HepG2 (cell line): ENCODE measurements around the gene CDHR5. TPM values are rescaled to one million over a fixed set of nuclear protein-coding genes. Genes with fewer than 3 reads are reported as not detected.

Source experiments
- HDAC1 ChIP-seq: sonication (generic); formaldehyde crosslinking; IDR thresholded peaks from 2 replicates; pipeline ENCODE4 v1.5.1; 2020; ENCODE audit warnings: mild to moderate bottlenecking, missing genetic modification reagents
- MAF1 ChIP-seq: sonication (generic); formaldehyde crosslinking; IDR thresholded peaks from 2 replicates; pipeline ENCODE4 v1.5.0; 2020; ENCODE audit warnings: missing genetic modification reagents, borderline replicate concordance
- NFRKB ChIP-seq: fragments of 450-650 bp; IDR thresholded peaks from 2 replicates; pipeline ENCODE4 v1.6.1; 2017
- PAF1 ChIP-seq: IDR thresholded peaks from 2 replicates; pipeline ENCODE4 v1.6.1; 2016; ENCODE audit warnings: missing genetic modification reagents, missing compliant biosample characterization
- RARA ChIP-seq: IDR thresholded peaks from 2 replicates; pipeline ENCODE4 v1.6.1; 2016; ENCODE audit warnings: missing genetic modification reagents, missing compliant biosample characterization
- SIN3A ChIP-seq: IDR thresholded peaks from 2 replicates; pipeline ENCODE4 v1.6.1; 2011; ENCODE audit warnings: low read depth, mild to moderate bottlenecking, control low read depth, low read length, borderline replicate concordance
- SMARCC2 ChIP-seq: fragments of 450-650 bp; IDR thresholded peaks from 2 replicates; pipeline ENCODE4 v1.6.1; 2017; ENCODE audit warnings: antibody characterized with exemption, mild to moderate bottlenecking
- SRF ChIP-seq: IDR thresholded peaks from 2 replicates; pipeline ENCODE4 v1.6.1; 2011; ENCODE audit warnings: mild to moderate bottlenecking, low read depth, low read length, moderate library complexity
- ZFY ChIP-seq: sonication (generic); formaldehyde crosslinking; IDR thresholded peaks from 2 replicates; pipeline ENCODE4 v1.4.0; 2020; ENCODE audit warnings: missing genetic modification reagents
- ZIK1 ChIP-seq: sonication (generic); formaldehyde crosslinking; IDR thresholded peaks from 2 replicates; pipeline ENCODE4 v1.5.0; 2020; ENCODE audit warnings: mild to moderate bottlenecking, low read depth, missing genetic modification reagents, borderline replicate concordance
- ZKSCAN1 ChIP-seq: fragments of 150-350 bp; IDR thresholded peaks from 2 replicates; pipeline ENCODE4 v1.6.1; 2014; ENCODE audit warnings: low read length
- ZNF138 ChIP-seq: sonication (generic); formaldehyde crosslinking; IDR thresholded peaks from 2 replicates; pipeline ENCODE4 v1.5.0; 2020; ENCODE audit warnings: mild to moderate bottlenecking, low read depth, missing genetic modification reagents
- ZNF33B ChIP-seq: sonication (generic); formaldehyde crosslinking; IDR thresholded peaks from 2 replicates; pipeline ENCODE4 v1.5.1; 2020; ENCODE audit warnings: mild to moderate bottlenecking, missing genetic modification reagents
- ZNF629 ChIP-seq: sonication (generic); formaldehyde crosslinking; conservative IDR thresholded peaks from 2 replicates; pipeline ENCODE4 v1.5.0; 2020; ENCODE audit warnings: missing genetic modification reagents
- ZNF776 ChIP-seq: sonication (generic); formaldehyde crosslinking; IDR thresholded peaks from 2 replicates; pipeline ENCODE4 v1.4.0; 2020; ENCODE audit warnings: mild to moderate bottlenecking, missing genetic modification reagents
- polyA plus RNA-seq, 8 experiments: library from polyadenylated mRNA; depleted of rRNA in 3 of 8; stranded (reverse) in 7 of 8; unstranded in 1 of 8; fragments of >200 nt; fragmentation: Illumina TruSeq in 4 of 8; extraction: Trizol in 4 of 8; gene quantifications; 2 replicates each; pipeline versions ENCODE4 v1.2.1 to v1.2.3, GENCODE V29; 2011 to 2016; ENCODE audit warnings: low read depth in 4 of 8, missing spikeins in 1 of 8, mixed read lengths in 1 of 8; ENCODE audit not compliant: insufficient read depth in 1 of 8
- total RNA-seq, 5 experiments: library from RNA; depleted of rRNA; stranded (reverse); fragments of >200 nt; fragmentation: Illumina TruSeq; extraction: Trizol; gene quantifications; 2 replicates each; pipeline ENCODE4 v1.2.3, GENCODE V29; 2016; ENCODE audit warnings: low read depth in 1 of 5
- TF ChIP-seq, protein P1 (sequence below): sonication (generic); formaldehyde crosslinking; IDR thresholded peaks from 2 replicates; pipeline ENCODE4 v1.4.0; 2020; ENCODE audit warnings: mild to moderate bottlenecking, missing genetic modification reagents, borderline replicate concordance
- TF ChIP-seq, protein P2 (sequence below): sonication (generic); formaldehyde crosslinking; IDR thresholded peaks from 2 replicates; pipeline ENCODE4 v1.5.1; 2020; ENCODE audit warnings: mild to moderate bottlenecking, missing genetic modification reagents, borderline replicate concordance
- TF ChIP-seq, protein P3 (sequence below): sonication (generic); formaldehyde crosslinking; IDR thresholded peaks from 2 replicates; pipeline ENCODE4 v1.8.1; 2023; ENCODE audit warnings: mild to moderate bottlenecking, moderate library complexity, missing genetic modification reagents
- TF ChIP-seq, protein P4 (sequence below): sonication (generic); formaldehyde crosslinking; IDR thresholded peaks from 2 replicates; pipeline ENCODE4 v1.8.0; 2022; ENCODE audit warnings: mild to moderate bottlenecking, missing genetic modification reagents, borderline replicate concordance
- TF ChIP-seq, protein P5 (sequence below): sonication (generic); formaldehyde crosslinking; IDR thresholded peaks from 2 replicates; pipeline ENCODE4 v1.8.0; 2022; ENCODE audit warnings: low read depth, missing genetic modification reagents

CDHR5 gene
- total and polyA plus RNA-seq, 2 of the 13 experiments (the other 11 are each of a cell fraction or from before 2014, with no cell fraction given) = 0.46 to 0.71 TPM

DNA sequence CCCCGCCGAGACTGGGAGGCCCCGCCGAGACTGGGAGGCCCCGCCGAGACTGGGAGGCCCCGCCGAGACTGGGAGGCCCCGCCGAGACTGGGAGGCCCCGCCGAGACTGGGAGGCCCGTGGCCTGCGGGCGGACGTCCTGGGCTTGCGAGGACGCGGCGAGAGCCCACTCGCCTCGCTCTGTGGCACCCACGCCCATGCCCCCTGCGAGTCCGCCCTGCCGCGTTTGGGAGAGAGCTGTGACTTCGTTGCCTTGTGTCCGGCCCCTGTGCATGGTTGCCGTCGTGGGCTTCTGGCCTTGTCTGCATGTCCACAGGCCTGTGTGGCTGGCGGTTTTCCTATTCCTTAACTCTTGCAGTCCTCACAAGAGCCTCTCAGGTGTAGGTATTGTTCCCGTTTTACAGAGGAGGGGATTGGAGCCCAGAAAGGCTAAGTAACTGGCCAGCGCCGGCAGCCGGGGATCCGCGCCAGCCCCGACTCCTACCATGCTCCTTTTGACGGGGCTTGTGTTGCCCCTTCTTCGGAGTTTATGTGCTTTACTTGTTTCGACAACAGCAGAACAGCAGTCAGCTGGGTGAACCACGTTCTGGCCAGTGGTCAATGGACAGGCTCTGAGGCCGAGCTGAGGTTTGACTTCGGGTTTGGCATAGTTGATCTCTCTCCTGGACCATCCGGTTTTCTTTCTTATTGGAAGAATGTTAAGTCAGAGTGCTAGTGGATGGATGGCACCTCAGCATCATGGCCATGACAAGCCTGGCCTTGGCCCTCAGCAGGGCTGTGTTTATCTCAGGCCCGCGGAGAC, 47.7 kb downstream of the CDHR5 start (continued):
- no peak for TF ChIP-seq SMARCC2
- TF ChIP-seq, protein P1, sequence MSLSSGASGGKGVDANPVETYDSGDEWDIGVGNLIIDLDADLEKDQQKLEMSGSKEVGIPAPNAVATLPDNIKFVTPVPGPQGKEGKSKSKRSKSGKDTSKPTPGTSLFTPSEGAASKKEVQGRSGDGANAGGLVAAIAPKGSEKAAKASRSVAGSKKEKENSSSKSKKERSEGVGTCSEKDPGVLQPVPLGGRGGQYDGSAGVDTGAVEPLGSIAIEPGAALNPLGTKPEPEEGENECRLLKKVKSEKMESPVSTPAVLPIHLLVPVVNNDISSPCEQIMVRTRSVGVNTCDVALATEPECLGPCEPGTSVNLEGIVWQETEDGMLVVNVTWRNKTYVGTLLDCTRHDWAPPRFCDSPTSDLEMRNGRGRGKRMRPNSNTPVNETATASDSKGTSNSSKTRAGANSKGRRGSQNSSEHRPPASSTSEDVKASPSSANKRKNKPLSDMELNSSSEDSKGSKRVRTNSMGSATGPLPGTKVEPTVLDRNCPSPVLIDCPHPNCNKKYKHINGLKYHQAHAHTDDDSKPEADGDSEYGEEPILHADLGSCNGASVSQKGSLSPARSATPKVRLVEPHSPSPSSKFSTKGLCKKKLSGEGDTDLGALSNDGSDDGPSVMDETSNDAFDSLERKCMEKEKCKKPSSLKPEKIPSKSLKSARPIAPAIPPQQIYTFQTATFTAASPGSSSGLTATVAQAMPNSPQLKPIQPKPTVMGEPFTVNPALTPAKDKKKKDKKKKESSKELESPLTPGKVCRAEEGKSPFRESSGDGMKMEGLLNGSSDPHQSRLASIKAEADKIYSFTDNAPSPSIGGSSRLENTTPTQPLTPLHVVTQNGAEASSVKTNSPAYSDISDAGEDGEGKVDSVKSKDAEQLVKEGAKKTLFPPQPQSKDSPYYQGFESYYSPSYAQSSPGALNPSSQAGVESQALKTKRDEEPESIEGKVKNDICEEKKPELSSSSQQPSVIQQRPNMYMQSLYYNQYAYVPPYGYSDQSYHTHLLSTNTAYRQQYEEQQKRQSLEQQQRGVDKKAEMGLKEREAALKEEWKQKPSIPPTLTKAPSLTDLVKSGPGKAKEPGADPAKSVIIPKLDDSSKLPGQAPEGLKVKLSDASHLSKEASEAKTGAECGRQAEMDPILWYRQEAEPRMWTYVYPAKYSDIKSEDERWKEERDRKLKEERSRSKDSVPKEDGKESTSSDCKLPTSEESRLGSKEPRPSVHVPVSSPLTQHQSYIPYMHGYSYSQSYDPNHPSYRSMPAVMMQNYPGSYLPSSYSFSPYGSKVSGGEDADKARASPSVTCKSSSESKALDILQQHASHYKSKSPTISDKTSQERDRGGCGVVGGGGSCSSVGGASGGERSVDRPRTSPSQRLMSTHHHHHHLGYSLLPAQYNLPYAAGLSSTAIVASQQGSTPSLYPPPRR (CRISPR knock-in tag) = no peak
- no peak for TF ChIP-seq ZNF629 (CRISPR knock-in tag)
- no peak for TF ChIP-seq ZKSCAN1
- no peak for TF ChIP-seq ZNF138 (CRISPR knock-in tag)
- no peak for TF ChIP-seq PAF1
- TF ChIP-seq, protein P2, sequence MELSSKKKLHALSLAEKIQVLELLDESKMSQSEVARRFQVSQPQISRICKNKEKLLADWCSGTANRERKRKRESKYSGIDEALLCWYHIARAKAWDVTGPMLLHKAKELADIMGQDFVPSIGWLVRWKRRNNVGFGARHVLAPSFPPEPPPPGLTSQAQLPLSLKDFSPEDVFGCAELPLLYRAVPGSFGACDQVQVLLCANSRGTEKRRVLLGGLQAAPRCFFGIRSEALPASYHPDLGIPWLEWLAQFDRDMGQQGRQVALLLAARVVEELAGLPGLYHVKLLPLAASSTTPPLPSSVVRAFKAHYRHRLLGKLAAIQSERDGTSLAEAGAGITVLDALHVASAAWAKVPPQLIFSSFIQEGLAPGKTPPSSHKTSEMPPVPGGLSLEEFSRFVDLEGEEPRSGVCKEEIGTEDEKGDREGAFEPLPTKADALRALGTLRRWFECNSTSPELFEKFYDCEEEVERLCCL (CRISPR knock-in tag) = no peak
- peak; percentile 28 for TF ChIP-seq ZFY (CRISPR knock-in tag)
- TF ChIP-seq, protein P3, sequence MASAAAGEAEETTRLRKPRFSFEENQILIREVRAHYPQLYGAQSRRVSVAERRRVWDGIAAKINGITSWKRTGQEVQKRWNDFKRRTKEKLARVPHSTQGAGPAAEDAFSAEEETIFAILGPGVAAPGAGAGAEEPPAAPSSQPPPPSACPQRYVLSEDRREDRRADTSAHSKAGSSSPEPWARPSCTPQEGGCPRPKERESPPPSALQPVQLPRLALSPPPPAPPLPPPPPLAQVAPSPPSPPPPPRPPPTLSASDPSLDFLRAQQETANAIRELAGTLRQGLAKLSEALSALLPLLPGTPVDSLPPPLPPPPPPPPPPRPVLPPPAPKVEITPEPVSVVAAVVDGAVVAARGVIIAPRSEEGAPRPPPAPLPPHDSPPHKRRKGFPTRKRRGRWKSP (CRISPR knock-in tag) = no peak
- no peak for TF ChIP-seq ZNF33B (CRISPR knock-in tag)
- no peak for TF ChIP-seq NFRKB
- TF ChIP-seq MAF1 (CRISPR knock-in tag) = no peak
- TF ChIP-seq RARA (CRISPR knock-in tag) = peak; percentile 10; the same call in 1 of the 2 replicates
- 0 out of 2 replicates have a peak, but pooled peaks have one; percentile 29 for TF ChIP-seq SIN3A
- TF ChIP-seq ZNF776 = peak; percentile 16; the same call in 1 of the 2 replicates
- TF ChIP-seq, protein P4, sequence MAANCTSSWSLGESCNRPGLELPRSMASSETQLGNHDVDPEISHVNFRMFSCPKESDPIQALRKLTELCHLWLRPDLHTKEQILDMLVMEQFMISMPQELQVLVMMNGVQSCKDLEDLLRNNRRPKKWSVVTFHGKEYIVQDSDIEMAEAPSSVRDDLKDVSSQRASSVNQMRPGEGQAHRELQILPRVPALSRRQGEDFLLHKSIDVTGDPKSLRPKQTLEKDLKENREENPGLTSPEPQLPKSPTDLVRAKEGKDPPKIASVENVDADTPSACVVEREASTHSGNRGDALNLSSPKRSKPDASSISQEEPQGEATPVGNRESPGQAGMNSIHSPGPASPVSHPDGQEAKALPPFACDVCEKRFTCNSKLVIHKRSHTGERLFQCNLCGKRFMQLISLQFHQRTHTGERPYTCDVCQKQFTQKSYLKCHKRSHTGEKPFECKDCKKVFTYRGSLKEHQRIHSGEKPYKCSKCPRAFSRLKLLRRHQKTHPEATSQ (CRISPR knock-in tag) = no peak
- TF ChIP-seq SRF = no peak
- TF ChIP-seq, protein P5, sequence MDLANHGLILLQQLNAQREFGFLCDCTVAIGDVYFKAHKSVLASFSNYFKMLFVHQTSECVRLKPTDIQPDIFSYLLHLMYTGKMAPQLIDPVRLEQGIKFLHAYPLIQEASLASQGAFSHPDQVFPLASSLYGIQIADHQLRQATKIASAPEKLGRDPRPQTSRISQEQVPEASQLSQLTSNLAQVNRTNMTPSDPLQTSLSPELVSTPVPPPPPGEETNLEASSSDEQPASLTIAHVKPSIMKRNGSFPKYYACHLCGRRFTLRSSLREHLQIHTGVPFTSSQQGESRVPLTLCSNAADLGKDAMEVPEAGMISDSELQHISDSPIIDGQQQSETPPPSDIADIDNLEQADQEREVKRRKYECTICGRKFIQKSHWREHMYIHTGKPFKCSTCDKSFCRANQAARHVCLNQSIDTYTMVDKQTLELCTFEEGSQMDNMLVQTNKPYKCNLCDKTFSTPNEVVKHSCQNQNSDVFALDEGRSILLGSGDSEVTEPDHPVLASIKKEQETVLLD = no peak
- TF ChIP-seq HDAC1 (CRISPR knock-in tag) = no peak; the same call in 1 of the 2 replicates
- TF ChIP-seq ZIK1 (CRISPR knock-in tag) = no peak
